Lung microvascular endothelial cell (primary cell): Measurements from ENCODE around the gene ART3. TPM values are rescaled to one million over a fixed set of nuclear protein-coding genes. Genes with fewer than 3 reads are reported as not detected.
"Not testable (repeated sequence)": the region's sequence is repeated elsewhere in the genome, so short reads cannot be mapped to it uniquely, and the experiment has no call there.

ENCODE experiments used
- DNase-seq, 2 donors: peaks; one replicate each; pipeline versions ENCODE4 v3.0.0 to v3.0.0-alpha.2; 2010; ENCODE audit warnings: low read depth in 2 of 2
- total RNA-seq: library from RNA; depleted of rRNA; stranded (reverse); fragments of >200 nt; gene quantifications from 2 replicates; pipeline ENCODE4 v1.2.1, GENCODE V29; 2014

The ART3 gene
- not detected in 2 replicates for total RNA-seq

- DNase-seq, result no peak
Observed at GRCh38 chr4:76074468-76074867, at the start of gene ART3. ART3 (plus strand) TSS chr4:76074709; CDS start chr4:76075890, 1,181 bp downstream.

GRCh38 chr4:76028350-76028765 is 46.2 kb upstream of the ART3 start:
- peak; percentile 63 to 72 for DNase-seq

- DNase-seq, result no peak
Observed at GRCh38 chr4:76029300-76029699, 45.2 kb upstream of the ART3 start.

GRCh38 chr4:76035141-76035540 is 39.4 kb upstream of the ART3 start:
- DNase-seq, result no peak

GRCh38 chr4:76035799-76036380 is 38.6 kb upstream of the ART3 start, which contains the start of gene CXCL11:
CXCL11 (minus strand) TSS chr4:76036070; CDS start chr4:76035987, 83 bp downstream.
- peak; percentile 43 to 73 for DNase-seq

GRCh38 chr4:76036855-76037254 is 37.7 kb upstream of the ART3 start:
- no peak for DNase-seq

- DNase-seq, result peak; percentile 25 to 31
Observed at GRCh38 chr4:76042241-76042998, 32.1 kb upstream of the ART3 start.

GRCh38 chr4:76043306-76043705 is 31.2 kb upstream of the ART3 start:
- not testable (repeated sequence) for DNase-seq

GRCh38 chr4:76044686-76045085 is 29.8 kb upstream of the ART3 start:
- DNase-seq, result not testable (repeated sequence)

- not testable (repeated sequence) for DNase-seq
Observed at GRCh38 chr4:76049860-76050416, 24.6 kb upstream of the ART3 start.

GRCh38 chr4:76050560-76051050 is 23.9 kb upstream of the ART3 start:
- not testable (repeated sequence) for DNase-seq

GRCh38 chr4:76053730-76054129 is 20.8 kb upstream of the ART3 start:
- DNase-seq, result no peak

GRCh38 chr4:76055016-76055415 is 19.5 kb upstream of the ART3 start:
- no peak for DNase-seq

GRCh38 chr4:76055421-76055820 is 19.1 kb upstream of the ART3 start:
- DNase-seq, result no peak

GRCh38 chr4:76058302-76058701 is 16.2 kb upstream of the ART3 start:
- no peak for DNase-seq

GRCh38 chr4:76058888-76059426 is 15.6 kb upstream of the ART3 start:
- DNase-seq, result peak in 1 of 2 donors; percentile 11

GRCh38 chr4:76059750-76060149 is 14.8 kb upstream of the ART3 start:
- DNase-seq, result no peak

- no peak for DNase-seq
Observed at GRCh38 chr4:76060506-76060905, 14.0 kb upstream of the ART3 start.

- no peak for DNase-seq
Observed at GRCh38 chr4:76061421-76061820, 13.1 kb upstream of the ART3 start.

- DNase-seq, result no peak
Observed at GRCh38 chr4:76061982-76062381, 12.5 kb upstream of the ART3 start.

GRCh38 chr4:76066546-76066945 is 8.0 kb upstream of the ART3 start:
- no peak for DNase-seq

GRCh38 chr4:76067652-76068286 is 6.7 kb upstream of the ART3 start:
- DNase-seq, result peak; percentile 80 to 86
